ENCODE results near the gene OTOF. TPM values are rescaled to one million over a fixed set of nuclear protein-coding genes. Genes with fewer than 3 reads are reported as not detected.
A peak's percentile ranks its signal among the peaks of the same experiment; 100 is the strongest.

The OTOF gene
- total and polyA plus RNA-seq, 4 donors = 0.03 to 0.09 (median 0.08) TPM; not detected in 1

DNA sequence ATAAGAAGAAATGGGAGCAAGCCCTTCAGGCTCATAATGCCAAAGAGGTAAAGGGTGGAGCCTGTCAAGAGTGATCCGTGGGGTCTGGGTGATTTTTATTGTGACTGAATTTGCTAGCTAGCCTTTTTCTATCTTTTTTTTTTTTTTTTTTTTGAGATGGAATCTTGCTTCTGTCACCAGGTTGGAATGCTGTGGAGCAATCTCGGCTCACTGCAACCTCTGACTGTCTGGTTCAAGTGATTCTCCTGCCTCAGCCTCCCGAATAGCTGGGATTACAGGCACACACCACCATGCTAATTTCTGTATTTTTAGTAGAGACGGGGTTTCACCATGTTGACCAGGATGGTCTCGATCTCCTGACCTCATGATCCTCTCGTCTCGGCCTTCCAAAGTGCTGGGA, 47.1 kb downstream of the OTOF start:
- H3K36me3 ChIP-seq (ENCODE audit: control insufficient read depth in 4 of 4, insufficient read depth in 4 of 4, low read length in 4 of 4) = no peaks in the 10 kb centered on the region
- H3K9ac ChIP-seq (ENCODE audit: insufficient read depth in 1 of 2, low read length in 2 of 2) = no peak overlapping the region
- TF ChIP-seq, protein P1, sequence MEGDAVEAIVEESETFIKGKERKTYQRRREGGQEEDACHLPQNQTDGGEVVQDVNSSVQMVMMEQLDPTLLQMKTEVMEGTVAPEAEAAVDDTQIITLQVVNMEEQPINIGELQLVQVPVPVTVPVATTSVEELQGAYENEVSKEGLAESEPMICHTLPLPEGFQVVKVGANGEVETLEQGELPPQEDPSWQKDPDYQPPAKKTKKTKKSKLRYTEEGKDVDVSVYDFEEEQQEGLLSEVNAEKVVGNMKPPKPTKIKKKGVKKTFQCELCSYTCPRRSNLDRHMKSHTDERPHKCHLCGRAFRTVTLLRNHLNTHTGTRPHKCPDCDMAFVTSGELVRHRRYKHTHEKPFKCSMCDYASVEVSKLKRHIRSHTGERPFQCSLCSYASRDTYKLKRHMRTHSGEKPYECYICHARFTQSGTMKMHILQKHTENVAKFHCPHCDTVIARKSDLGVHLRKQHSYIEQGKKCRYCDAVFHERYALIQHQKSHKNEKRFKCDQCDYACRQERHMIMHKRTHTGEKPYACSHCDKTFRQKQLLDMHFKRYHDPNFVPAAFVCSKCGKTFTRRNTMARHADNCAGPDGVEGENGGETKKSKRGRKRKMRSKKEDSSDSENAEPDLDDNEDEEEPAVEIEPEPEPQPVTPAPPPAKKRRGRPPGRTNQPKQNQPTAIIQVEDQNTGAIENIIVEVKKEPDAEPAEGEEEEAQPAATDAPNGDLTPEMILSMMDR (IDR thresholded peaks at IDR 0.05; ENCODE audit: control extremely low read depth, extremely low read depth) = no peak
- no peaks in the 10 kb centered on the region for H3K27me3 ChIP-seq (ENCODE audit: control insufficient read depth in 3 of 3, insufficient read depth in 3 of 3, low read length in 2 of 3)
- no peak overlapping the region for H3K27ac ChIP-seq (ENCODE audit: low read depth in 1 of 2, low read length in 1 of 2)
- no peaks in the 10 kb centered on the region for H3K9me3 ChIP-seq (ENCODE audit: control insufficient read depth in 4 of 4, insufficient read depth in 3 of 4, low read length in 3 of 4)
- ATAC-seq (ENCODE audit: insufficient read depth, low FRiP score) (no peak), DNase-seq (no peak)
- 93 to 94% methylated on average over 7 of the region's 7 CpGs for WGBS, 2 donors
- H3K4me1 ChIP-seq (ENCODE audit: control insufficient read depth in 5 of 5, insufficient read depth in 5 of 5, low read length in 5 of 5) = peaks cover 0 to 2% (median 0%) of the 10 kb centered on the region in 5 donors
- no peak overlapping the region for H3K4me3 ChIP-seq

DNA sequence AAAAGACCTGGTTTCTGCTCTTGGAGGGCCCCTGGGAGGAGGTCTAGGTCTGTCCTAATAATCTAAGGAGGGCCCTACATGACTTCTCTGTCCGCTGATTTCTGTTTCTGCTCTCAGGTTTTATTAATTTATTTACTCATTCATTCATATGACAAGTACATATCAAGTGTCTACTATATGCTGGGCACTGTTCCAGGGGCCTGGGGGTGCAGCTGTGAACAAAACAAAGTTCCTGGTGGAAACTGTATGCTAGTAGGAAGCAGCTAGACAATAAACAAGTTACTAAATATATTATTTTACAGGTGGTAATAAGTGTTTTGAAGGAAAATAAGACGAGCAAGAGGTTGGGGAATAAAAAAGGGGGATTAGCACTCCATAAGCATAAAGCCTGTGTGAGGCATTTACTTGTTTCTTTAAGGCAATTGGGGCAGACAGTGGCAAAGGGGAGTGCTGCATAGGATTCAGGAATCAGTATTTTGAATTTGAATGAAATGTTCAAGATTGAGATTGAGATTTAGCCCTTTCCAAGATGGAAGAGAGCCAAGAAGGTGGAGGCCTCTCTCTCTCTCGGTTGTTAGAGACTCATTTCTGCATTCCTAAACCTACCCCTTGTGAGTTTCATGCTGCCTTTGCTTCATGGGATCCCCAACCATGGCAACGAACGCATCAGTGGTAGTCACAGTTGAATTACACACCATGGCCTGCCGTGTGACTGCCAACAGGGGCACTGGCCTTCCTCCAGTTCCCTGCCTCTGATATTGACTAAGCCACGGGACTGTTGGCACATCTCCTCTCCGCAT, 47.9 kb downstream of the OTOF start:
- Histone ChIP-seq H3K36me3 (ENCODE audit: control insufficient read depth in 4 of 4, insufficient read depth in 4 of 4, low read length in 4 of 4) (no peaks in the 10 kb centered on the region), H3K27ac (ENCODE audit: low read depth in 1 of 2, low read length in 1 of 2) (no peak overlapping the region), H3K9me3 (ENCODE audit: control insufficient read depth in 4 of 4, insufficient read depth in 3 of 4, low read length in 3 of 4) (no peaks in the 10 kb centered on the region), H3K4me1 (ENCODE audit: control insufficient read depth in 5 of 5, insufficient read depth in 5 of 5, low read length in 5 of 5) (peaks cover 0 to 2% (median 0%) of the 10 kb centered on the region in 5 donors), H3K4me3 (no peak overlapping the region), H3K9ac (ENCODE audit: insufficient read depth in 1 of 2, low read length in 2 of 2) (no peak overlapping the region), H3K27me3 (ENCODE audit: control insufficient read depth in 3 of 3, insufficient read depth in 3 of 3, low read length in 2 of 3) (no peaks in the 10 kb centered on the region)
- DNase-seq = peak; percentile 24 to 29 (median 29)
- ATAC-seq (ENCODE audit: insufficient read depth, low FRiP score) = no peak
- TF ChIP-seq, protein P1 (IDR thresholded peaks at IDR 0.05; ENCODE audit: control extremely low read depth, extremely low read depth) = no peak
- WGBS, 2 donors = 63 to 77% methylated on average over 8 of the region's 8 CpGs

DNA sequence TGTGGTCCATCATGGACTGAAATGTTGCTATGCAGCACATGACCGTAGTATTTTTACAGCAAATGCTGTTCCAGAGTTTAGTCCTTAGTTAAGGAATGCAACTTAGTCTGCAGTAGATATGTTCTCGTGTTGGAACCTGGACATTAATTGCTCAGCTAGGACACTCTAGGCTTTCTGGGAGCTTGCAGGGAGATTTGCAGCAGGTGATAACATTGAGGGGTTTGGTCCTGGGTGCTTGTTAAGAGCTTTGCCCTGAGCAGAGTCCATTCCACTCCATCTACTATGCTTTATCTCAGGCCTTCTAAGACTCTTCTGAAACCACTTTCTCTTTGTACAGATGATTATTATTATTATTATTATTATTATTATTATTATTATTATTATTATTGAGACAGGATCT, 49.1 kb downstream of the OTOF start:
- Histone ChIP-seq H3K9ac (ENCODE audit: insufficient read depth in 1 of 2, low read length in 2 of 2) (no peak overlapping the region), H3K9me3 (ENCODE audit: control insufficient read depth in 4 of 4, insufficient read depth in 3 of 4, low read length in 3 of 4) (no peaks in the 10 kb centered on the region), H3K27me3 (ENCODE audit: control insufficient read depth in 3 of 3, insufficient read depth in 3 of 3, low read length in 2 of 3) (no peaks in the 10 kb centered on the region), H3K36me3 (ENCODE audit: control insufficient read depth in 4 of 4, insufficient read depth in 4 of 4, low read length in 4 of 4) (no peaks in the 10 kb centered on the region), H3K27ac (ENCODE audit: low read depth in 1 of 2, low read length in 1 of 2) (no peak overlapping the region), H3K4me3 (no peak overlapping the region), H3K4me1 (ENCODE audit: control insufficient read depth in 5 of 5, insufficient read depth in 5 of 5, low read length in 5 of 5) (peaks cover 0 to 2% (median 0%) of the 10 kb centered on the region in 5 donors)
- TF ChIP-seq, protein P1 (IDR thresholded peaks at IDR 0.05; ENCODE audit: control extremely low read depth, extremely low read depth) = no peak
- 96 to 97% methylated on average over 2 of the region's 2 CpGs for WGBS, 2 donors
- ATAC-seq (ENCODE audit: insufficient read depth, low FRiP score) (no peak), DNase-seq (no peak)
